Measurements from ENCODE around the gene USP48. TPM values are rescaled to one million over a fixed set of nuclear protein-coding genes. Genes with fewer than 3 reads are reported as not detected.

The USP48 gene
- polyA plus RNA-seq, 1 donor: 45.0 TPM

- no peak for DNase-seq
Observed at GRCh38 chr1:21741206-21741605, 41.7 kb downstream of the USP48 start.

- no peak for DNase-seq
Observed at GRCh38 chr1:21736876-21737275, 46.1 kb downstream of the USP48 start.

- DNase-seq: no peak
Observed at GRCh38 chr1:21736011-21736410, 46.9 kb downstream of the USP48 start.

GRCh38 chr1:21734526-21734925, 48.4 kb downstream of the USP48 start:
- no peak for DNase-seq

- no peak for DNase-seq
Observed at GRCh38 chr1:21732664-21733063, 50.3 kb downstream of the USP48 start.

GRCh38 chr1:21725748-21726392, 57.1 kb downstream of the USP48 start:
- no peak for DNase-seq

- DNase-seq: no peak
Observed at GRCh38 chr1:21724570-21724969, 58.4 kb downstream of the USP48 start.

GRCh38 chr1:21724098-21724497, 58.9 kb downstream of the USP48 start:
- no peak for DNase-seq

GRCh38 chr1:21721295-21721985, 61.5 kb downstream of the USP48 start:
- DNase-seq: no peak

GRCh38 chr1:21716169-21716568, 66.8 kb downstream of the USP48 start:
- DNase-seq: no peak

- DNase-seq: no peak
Observed at GRCh38 chr1:21707891-21708290, 75.1 kb downstream of the USP48 start.

- no peak for DNase-seq
Observed at GRCh38 chr1:21707086-21707840, 75.7 kb downstream of the USP48 start.

- DNase-seq: no peak
Observed at GRCh38 chr1:21706151-21706835, 76.7 kb downstream of the USP48 start.

- no peak for DNase-seq
Observed at GRCh38 chr1:21705303-21705980, 77.5 kb downstream of the USP48 start.

- DNase-seq: no peak
Observed at GRCh38 chr1:21704145-21704544, 78.8 kb downstream of the USP48 start.

- DNase-seq: no peak
Observed at GRCh38 chr1:21703318-21703963, 79.5 kb downstream of the USP48 start.

GRCh38 chr1:21702780-21703179, 80.2 kb downstream of the USP48 start:
- DNase-seq: no peak

GRCh38 chr1:21701401-21701800, 81.5 kb downstream of the USP48 start:
- no peak for DNase-seq

GRCh38 chr1:21700094-21700493, 82.9 kb downstream of the USP48 start:
- DNase-seq: no peak

GRCh38 chr1:21696931-21697330, 86.0 kb downstream of the USP48 start:
- no peak for DNase-seq

GRCh38 chr1:21693732-21694131, 89.2 kb downstream of the USP48 start:
- DNase-seq: no peak

- DNase-seq: no peak
Observed at GRCh38 chr1:21691739-21692138, 91.2 kb downstream of the USP48 start.

Data from hindlimb muscle (tissue), 1 donor.